GM19035 (cell line): ENCODE results near the gene DLL1.

Experiments
- ATAC-seq: cut with Tn5 transposase; IDR thresholded peaks from one replicate; pipeline ENCODE4 v1.9.1; 2021; ENCODE audit not compliant: unreplicated experiment

The DLL1 gene

GRCh38 chr6:170253226-170253909 is 37.5 kb downstream of the DLL1 start:
- no peak for ATAC-seq

- ATAC-seq: no peak
Observed at GRCh38 chr6:170251776-170252571, 38.9 kb downstream of the DLL1 start.

- no peak for ATAC-seq
Observed at GRCh38 chr6:170250981-170251775, 39.7 kb downstream of the DLL1 start.

- ATAC-seq: no peak
Observed at GRCh38 chr6:170250455-170250854, 40.4 kb downstream of the DLL1 start.

GRCh38 chr6:170249817-170250216 is 41.1 kb downstream of the DLL1 start:
- ATAC-seq: no peak

GRCh38 chr6:170248861-170249600 is 41.8 kb downstream of the DLL1 start:
- ATAC-seq: no peak

GRCh38 chr6:170248111-170248805 is 42.6 kb downstream of the DLL1 start:
- ATAC-seq: no peak

- no peak for ATAC-seq
Observed at GRCh38 chr6:170247178-170247701, 43.6 kb downstream of the DLL1 start.

GRCh38 chr6:170245475-170245992 is 45.3 kb downstream of the DLL1 start:
- no peak for ATAC-seq

- no peak for ATAC-seq
Observed at GRCh38 chr6:170244721-170245474, 46.0 kb downstream of the DLL1 start.

- no peak for ATAC-seq
Observed at GRCh38 chr6:170243791-170244291, 47.0 kb downstream of the DLL1 start.

- ATAC-seq: no peak
Observed at GRCh38 chr6:170243386-170243785, 47.5 kb downstream of the DLL1 start.

GRCh38 chr6:170238741-170239565 is 51.9 kb downstream of the DLL1 start:
- ATAC-seq: no peak

- ATAC-seq: no peak
Observed at GRCh38 chr6:170237999-170238740, 52.7 kb downstream of the DLL1 start.

- no peak for ATAC-seq
Observed at GRCh38 chr6:170236131-170236836, 54.6 kb downstream of the DLL1 start.

GRCh38 chr6:170235391-170236125 is 55.3 kb downstream of the DLL1 start:
- ATAC-seq: no peak
